ENCODE results near the gene ORM1. TPM values are rescaled to one million over a fixed set of nuclear protein-coding genes. Genes with fewer than 3 reads are reported as not detected.
"Not testable (repeated sequence)": the region's sequence is repeated elsewhere in the genome, so short reads cannot be mapped to it uniquely, and the experiment has no call there.

ORM1 gene
- not detected for total RNA-seq

- H3K27me3 ChIP-seq (replicated peaks; ENCODE audit: insufficient read depth); H3K27ac ChIP-seq; H3K36me3 ChIP-seq; DNase-seq (ENCODE audit: low spot score); intact Hi-C loops (cut with DNase I); H3K9me3 ChIP-seq; H3K4me1 ChIP-seq (replicated peaks); H3K4me3 ChIP-seq: not testable (repeated sequence)
- 78% methylated on average over 5 of the region's 15 CpGs for WGBS
These were observed at the start of gene ORM1 for GRCh38 chr9:114322831-114323531. ORM1 (plus strand) TSS chr9:114323098; CDS start chr9:114323134, 36 bp downstream.

GRCh38 chr9:114273461-114273881 is 49.4 kb upstream of the ORM1 start:
- H3K4me1 ChIP-seq (replicated peaks), result no peaks in the 10 kb centered on the region
- DNase-seq (ENCODE audit: low spot score), result no peak
- H3K4me3 ChIP-seq, result no peak overlapping the region
- no peaks in the 10 kb centered on the region for H3K36me3 ChIP-seq
- H3K27me3 ChIP-seq (replicated peaks; ENCODE audit: insufficient read depth), result no peaks in the 10 kb centered on the region
- intact Hi-C loops (cut with DNase I), result no loop called here
- no peaks in the 10 kb centered on the region for H3K9me3 ChIP-seq
- TF ChIP-seq POLR2AphosphoS5 (IDR thresholded peaks at IDR 0.05) (no peak), CTCF (IDR thresholded peaks at IDR 0.05) (no peak), POLR2A (IDR thresholded peaks at IDR 0.05) (no peak)
- H3K27ac ChIP-seq, result no peak overlapping the region
- WGBS, result 53% methylated on average over 7 of the region's 7 CpGs

- DNase-seq (ENCODE audit: low spot score), result no peak
- Histone ChIP-seq H3K27me3 (replicated peaks; ENCODE audit: insufficient read depth) (no peaks in the 10 kb centered on the region), H3K36me3 (no peaks in the 10 kb centered on the region), H3K4me1 (replicated peaks) (no peaks in the 10 kb centered on the region), H3K27ac (no peak overlapping the region), H3K4me3 (no peak overlapping the region), H3K9me3 (no peaks in the 10 kb centered on the region)
- intact Hi-C loops (cut with DNase I), result no loop called here
- TF ChIP-seq CTCF (IDR thresholded peaks at IDR 0.05) (no peak), POLR2A (IDR thresholded peaks at IDR 0.05) (no peak), POLR2AphosphoS5 (IDR thresholded peaks at IDR 0.05) (no peak)
- WGBS, result 94% methylated on average over 5 of the region's 5 CpGs
These were observed 48.7 kb upstream of the ORM1 start for GRCh38 chr9:114274217-114274616.

- Histone ChIP-seq H3K27ac (no peak overlapping the region), H3K4me1 (replicated peaks) (no peaks in the 10 kb centered on the region), H3K36me3 (no peaks in the 10 kb centered on the region), H3K27me3 (replicated peaks; ENCODE audit: insufficient read depth) (no peaks in the 10 kb centered on the region), H3K9me3 (no peaks in the 10 kb centered on the region), H3K4me3 (no peak overlapping the region)
- intact Hi-C loops (cut with DNase I), result no loop called here
- DNase-seq (ENCODE audit: low spot score), result no peak
- TF ChIP-seq POLR2AphosphoS5 (IDR thresholded peaks at IDR 0.05) (no peak), POLR2A (IDR thresholded peaks at IDR 0.05) (no peak), CTCF (IDR thresholded peaks at IDR 0.05) (no peak)
- 83% methylated on average over 15 of the region's 15 CpGs for WGBS
These were observed 47.5 kb upstream of the ORM1 start for GRCh38 chr9:114275246-114276004.

GRCh38 chr9:114276908-114277821 is 45.7 kb upstream of the ORM1 start:
- intact Hi-C loops (cut with DNase I), result no loop called here
- Histone ChIP-seq H3K36me3 (no peaks in the 10 kb centered on the region), H3K4me3 (no peak overlapping the region), H3K9me3 (no peaks in the 10 kb centered on the region), H3K4me1 (replicated peaks) (no peaks in the 10 kb centered on the region), H3K27me3 (replicated peaks; ENCODE audit: insufficient read depth) (no peaks in the 10 kb centered on the region), H3K27ac (no peak overlapping the region)
- DNase-seq (ENCODE audit: low spot score), result no peak
- TF ChIP-seq CTCF (IDR thresholded peaks at IDR 0.05), result no peak
- TF ChIP-seq POLR2AphosphoS5 (IDR thresholded peaks at IDR 0.05), result no peak
- no peak for TF ChIP-seq POLR2A (IDR thresholded peaks at IDR 0.05)
- 86% methylated on average over 18 of the region's 18 CpGs for WGBS
